DMS53 treated with DMSO at 0.1 percent for 48 hours (cell line): ENCODE results near the gene VARS2.
"Not testable (repeated sequence)": the region's sequence is repeated elsewhere in the genome, so short reads cannot be mapped to it uniquely, and the experiment has no call there.

ENCODE experiments used
- DNase-seq: peaks from one replicate; lab custom pipeline; 2025; ENCODE audit not compliant: unreplicated experiment; lab: John Stamatoyannopoulos, UW

VARS2 gene

GRCh38 chr6:30898750-30899360, 15.2 kb upstream of the VARS2 start:
- DNase-seq = no peak

- no peak for DNase-seq
Measured at GRCh38 chr6:30900863-30901417, 13.1 kb upstream of the VARS2 start.

- no peak for DNase-seq
Measured at GRCh38 chr6:30901436-30901835, 12.6 kb upstream of the VARS2 start.

- not testable (repeated sequence) for DNase-seq
Measured at GRCh38 chr6:30902196-30902595, 11.8 kb upstream of the VARS2 start.

- no peak for DNase-seq
Measured at GRCh38 chr6:30902709-30903108, 11.3 kb upstream of the VARS2 start.

- no peak for DNase-seq
Measured at GRCh38 chr6:30903236-30903635, 10.8 kb upstream of the VARS2 start.

- peak; percentile 20 for DNase-seq
Measured at GRCh38 chr6:30907290-30907757, 6.7 kb upstream of the VARS2 start.

GRCh38 chr6:30907758-30908591, 6.1 kb upstream of the VARS2 start, which contains the start of gene GTF2H4:
Gene GTF2H4, plus strand, starts transcription at chr6:30908207.
- peak; percentile 98 for DNase-seq

- no peak for DNase-seq
Measured at GRCh38 chr6:30908700-30909099, 5.3 kb upstream of the VARS2 start.

GRCh38 chr6:30910473-30910872, 3.6 kb upstream of the VARS2 start:
- not testable (repeated sequence) for DNase-seq

GRCh38 chr6:30912746-30913520, 1.1 kb upstream of the VARS2 start:
- no peak for DNase-seq

GRCh38 chr6:30913721-30914075, 340 bp upstream of the VARS2 start:
- DNase-seq = no peak

- DNase-seq = no peak
Measured at GRCh38 chr6:30914854-30915590, 984 bp downstream of the VARS2 start.

GRCh38 chr6:30915591-30915946, 1.5 kb downstream of the VARS2 start:
- peak; percentile 63 for DNase-seq

GRCh38 chr6:30917041-30917440, 3.0 kb downstream of the VARS2 start:
- DNase-seq = no peak

- no peak for DNase-seq
Measured at GRCh38 chr6:30917487-30917886, 3.4 kb downstream of the VARS2 start.

- DNase-seq = no peak
Measured at GRCh38 chr6:30918670-30919069, 4.6 kb downstream of the VARS2 start.

- DNase-seq = no peak
Measured at GRCh38 chr6:30922447-30922852, 8.4 kb downstream of the VARS2 start.

GRCh38 chr6:30924040-30924627, 10.1 kb downstream of the VARS2 start:
- not testable (repeated sequence) for DNase-seq

GRCh38 chr6:30926644-30927043, 12.6 kb downstream of the VARS2 start:
- no peak for DNase-seq
